Prostate gland (tissue), 2 donors: ENCODE measurements around the gene AUTS2. TPM values are rescaled to one million over a fixed set of nuclear protein-coding genes. Genes with fewer than 3 reads are reported as not detected.

Source experiments
- DNase-seq: peaks from one replicate; pipeline ENCODE4 v3.0.0-alpha.2; 2019; ENCODE audit warnings: low spot score
- H3K27ac ChIP-seq, 2 donors: fragments of 200-600 bp; sonication (generic); 2 replicates each; pipeline ENCODE4 v1.5.1; 2017 to 2019
- H3K27me3 ChIP-seq: fragments of 200-600 bp; sonication (generic); replicated peaks from 2 replicates; pipeline ENCODE4 v1.5.1; 2019; ENCODE audit not compliant: insufficient read depth
- H3K36me3 ChIP-seq, 2 donors: fragments of 200-600 bp; sonication (generic); 1 replicate in 1 of 2; 2 replicates in 1 of 2; pipeline versions ENCODE4 v1.5.1 to v1.8.1; 2017 to 2019
- H3K4me1 ChIP-seq: fragments of 200-600 bp; sonication (generic); replicated peaks from 2 replicates; pipeline ENCODE4 v1.5.1; 2019
- H3K4me3 ChIP-seq, 2 donors: fragments of 200-600 bp; sonication (generic); 2 replicates each; pipeline ENCODE4 v1.5.1; 2017 to 2019
- H3K9me3 ChIP-seq: fragments of 200-600 bp; sonication (generic); 2 replicates; pipeline ENCODE4 v1.5.1; 2017
- POLR2A ChIP-seq: fragments of 450-650 bp; IDR thresholded peaks from one replicate; pipeline ENCODE4 v1.6.1; 2016; ENCODE audit warnings: antibody characterized with exemption, mild to moderate bottlenecking
- POLR2AphosphoS5 ChIP-seq: sonication (generic); formaldehyde crosslinking; IDR thresholded peaks from one replicate; pipeline ENCODE4 v1.6.1; 2017; ENCODE audit warnings: antibody characterized with exemption
- WGBS: methylation state at CpG from one replicate; pipeline ENCODE4 v1.1.5; 2018; 5-methylcytosine and 5-hydroxymethylcytosine counted together
- intact Hi-C: fragments of 100-400 bp; cut with DNase I; formaldehyde crosslinking; loops from one replicate; pipeline ENCODE4 v1.14.2; 2022
- total RNA-seq, 2 donors: library from RNA; depleted of rRNA; stranded (reverse); fragments of >200 nt; gene quantifications; one replicate each; pipeline ENCODE4 v1.1.0, GENCODE V29; 2016
- TF ChIP-seq, protein P1 (sequence below), 4 experiments: fragments of 200-600 bp in 2 of 4; fragments of 450-650 bp in 2 of 4; sonication (generic) in 2 of 4; IDR thresholded peaks; 1 replicate in 3 of 4; 2 replicates in 1 of 4; pipeline ENCODE4 v1.5.1; 2016 to 2019; ENCODE audit warnings: antibody characterized with exemption in 4 of 4, mild to moderate bottlenecking in 2 of 4, moderate library complexity in 2 of 4

The AUTS2 gene
- total RNA-seq, 2 donors from 2014 or later = 25.0 to 55.2 TPM

DNA sequence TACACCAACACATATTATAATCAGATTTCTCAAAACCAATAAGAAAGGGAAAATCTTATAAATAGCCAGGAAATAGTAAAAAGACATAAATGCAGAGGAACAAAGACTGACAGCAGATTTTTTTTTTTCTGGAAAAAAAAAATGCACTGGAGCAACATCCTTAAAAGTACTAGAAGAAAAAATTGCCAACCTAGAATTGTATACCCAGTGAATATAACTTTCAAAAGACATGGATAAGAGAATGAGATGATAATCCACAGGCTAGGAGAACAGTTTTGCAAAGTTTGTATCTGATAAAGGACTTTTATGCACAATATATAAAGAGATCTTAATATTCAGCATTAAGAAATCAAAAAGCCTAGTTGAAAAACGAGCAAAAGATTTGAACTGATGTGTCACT is 554.0 kb downstream of the AUTS2 start:
- 90% methylated on average over 1 of the region's 1 CpG for WGBS

DNA sequence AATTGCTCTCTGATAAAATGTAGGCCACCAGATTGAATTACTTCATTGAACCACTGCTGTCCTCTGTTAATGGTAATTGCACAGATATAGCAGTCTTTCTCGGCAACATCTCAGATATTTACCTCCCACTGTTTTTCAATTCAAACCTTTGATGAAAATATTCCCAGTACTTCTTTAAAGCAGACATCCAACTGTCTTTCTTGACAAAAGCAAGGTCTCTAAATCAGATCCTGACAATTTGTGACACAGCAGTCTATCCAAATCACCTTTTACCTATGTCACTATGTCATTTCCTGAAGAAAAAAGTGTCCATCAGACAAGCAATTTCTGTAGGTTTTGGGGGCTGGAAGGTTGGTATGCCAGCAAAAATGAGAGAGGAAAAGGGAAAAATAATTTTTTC is 555.7 kb downstream of the AUTS2 start:
- 88% methylated on average over 1 of the region's 1 CpG for WGBS
- intact Hi-C loops = no loop called here
- H3K4me1 ChIP-seq = peaks cover 4% of the 10 kb centered on the region
- no peak for DNase-seq
- no peaks in the 10 kb centered on the region for H3K36me3 ChIP-seq
- no peak overlapping the region for H3K4me3 ChIP-seq
- no peaks in the 10 kb centered on the region for H3K27me3 ChIP-seq
- TF ChIP-seq, protein P1, sequence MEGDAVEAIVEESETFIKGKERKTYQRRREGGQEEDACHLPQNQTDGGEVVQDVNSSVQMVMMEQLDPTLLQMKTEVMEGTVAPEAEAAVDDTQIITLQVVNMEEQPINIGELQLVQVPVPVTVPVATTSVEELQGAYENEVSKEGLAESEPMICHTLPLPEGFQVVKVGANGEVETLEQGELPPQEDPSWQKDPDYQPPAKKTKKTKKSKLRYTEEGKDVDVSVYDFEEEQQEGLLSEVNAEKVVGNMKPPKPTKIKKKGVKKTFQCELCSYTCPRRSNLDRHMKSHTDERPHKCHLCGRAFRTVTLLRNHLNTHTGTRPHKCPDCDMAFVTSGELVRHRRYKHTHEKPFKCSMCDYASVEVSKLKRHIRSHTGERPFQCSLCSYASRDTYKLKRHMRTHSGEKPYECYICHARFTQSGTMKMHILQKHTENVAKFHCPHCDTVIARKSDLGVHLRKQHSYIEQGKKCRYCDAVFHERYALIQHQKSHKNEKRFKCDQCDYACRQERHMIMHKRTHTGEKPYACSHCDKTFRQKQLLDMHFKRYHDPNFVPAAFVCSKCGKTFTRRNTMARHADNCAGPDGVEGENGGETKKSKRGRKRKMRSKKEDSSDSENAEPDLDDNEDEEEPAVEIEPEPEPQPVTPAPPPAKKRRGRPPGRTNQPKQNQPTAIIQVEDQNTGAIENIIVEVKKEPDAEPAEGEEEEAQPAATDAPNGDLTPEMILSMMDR (IDR thresholded peaks at IDR 0.05) = no peak
- no peak for TF ChIP-seq POLR2A
- no peak for TF ChIP-seq POLR2AphosphoS5
- no peaks in the 10 kb centered on the region for H3K9me3 ChIP-seq
- H3K27ac ChIP-seq = no peak overlapping the region

More for the DNA sequence above, 554.0 kb downstream of the AUTS2 start:
- H3K27me3 ChIP-seq = no peaks in the 10 kb centered on the region
- no peaks in the 10 kb centered on the region for H3K9me3 ChIP-seq
- H3K4me1 ChIP-seq = peaks cover 4% of the 10 kb centered on the region
- TF ChIP-seq POLR2A = no peak
- TF ChIP-seq POLR2AphosphoS5 = no peak
- TF ChIP-seq, protein P1 (IDR thresholded peaks at IDR 0.05) = no peak
- DNase-seq = no peak
- no peaks in the 10 kb centered on the region for H3K36me3 ChIP-seq
- no peak overlapping the region for H3K4me3 ChIP-seq
- no peak overlapping the region for H3K27ac ChIP-seq
- intact Hi-C loops = no loop called here

- peaks cover 4% of the 10 kb centered on the region for H3K4me1 ChIP-seq
- 87% methylated on average over 3 of the region's 3 CpGs for WGBS
- no peaks in the 10 kb centered on the region for H3K27me3 ChIP-seq
- no peaks in the 10 kb centered on the region for H3K9me3 ChIP-seq
- intact Hi-C loops = no loop called here
- H3K4me3 ChIP-seq = no peak overlapping the region
- no peaks in the 10 kb centered on the region for H3K36me3 ChIP-seq
- H3K27ac ChIP-seq = no peak overlapping the region
- TF ChIP-seq POLR2A = no peak
- DNase-seq = no peak
Measured at GRCh38 chr7:70154521-70155180, 556.4 kb downstream of the AUTS2 start.

GRCh38 chr7:70156057-70156456 is 557.8 kb downstream of the AUTS2 start:
- no peak for DNase-seq
- H3K27ac ChIP-seq = no peak overlapping the region
- no peak overlapping the region for H3K4me3 ChIP-seq
- H3K27me3 ChIP-seq = no peaks in the 10 kb centered on the region
- intact Hi-C loops = no loop called here
- H3K36me3 ChIP-seq = no peaks in the 10 kb centered on the region
- no peaks in the 10 kb centered on the region for H3K9me3 ChIP-seq
- peaks cover 4% of the 10 kb centered on the region for H3K4me1 ChIP-seq
- TF ChIP-seq POLR2AphosphoS5 (no peak), POLR2A (no peak)
- TF ChIP-seq, protein P1 (IDR thresholded peaks at IDR 0.05) = no peak
- 77% methylated on average over 2 of the region's 2 CpGs for WGBS

- no peak for TF ChIP-seq POLR2AphosphoS5
- TF ChIP-seq POLR2A = no peak
- TF ChIP-seq, protein P1 (IDR thresholded peaks at IDR 0.05) = no peak
- Histone ChIP-seq H3K27me3 (no peaks in the 10 kb centered on the region), H3K9me3 (no peaks in the 10 kb centered on the region), H3K4me1 (peaks cover 4% of the 10 kb centered on the region), H3K4me3 (no peak overlapping the region), H3K27ac (no peak overlapping the region), H3K36me3 (no peaks in the 10 kb centered on the region)
- intact Hi-C loops = no loop called here
- no peak for DNase-seq
- WGBS = 78% methylated on average over 3 of the region's 3 CpGs
Measured at GRCh38 chr7:70159121-70159520, 560.8 kb downstream of the AUTS2 start.
